ENCODE measurements around the gene TP53.

Gene TP53

DNA sequence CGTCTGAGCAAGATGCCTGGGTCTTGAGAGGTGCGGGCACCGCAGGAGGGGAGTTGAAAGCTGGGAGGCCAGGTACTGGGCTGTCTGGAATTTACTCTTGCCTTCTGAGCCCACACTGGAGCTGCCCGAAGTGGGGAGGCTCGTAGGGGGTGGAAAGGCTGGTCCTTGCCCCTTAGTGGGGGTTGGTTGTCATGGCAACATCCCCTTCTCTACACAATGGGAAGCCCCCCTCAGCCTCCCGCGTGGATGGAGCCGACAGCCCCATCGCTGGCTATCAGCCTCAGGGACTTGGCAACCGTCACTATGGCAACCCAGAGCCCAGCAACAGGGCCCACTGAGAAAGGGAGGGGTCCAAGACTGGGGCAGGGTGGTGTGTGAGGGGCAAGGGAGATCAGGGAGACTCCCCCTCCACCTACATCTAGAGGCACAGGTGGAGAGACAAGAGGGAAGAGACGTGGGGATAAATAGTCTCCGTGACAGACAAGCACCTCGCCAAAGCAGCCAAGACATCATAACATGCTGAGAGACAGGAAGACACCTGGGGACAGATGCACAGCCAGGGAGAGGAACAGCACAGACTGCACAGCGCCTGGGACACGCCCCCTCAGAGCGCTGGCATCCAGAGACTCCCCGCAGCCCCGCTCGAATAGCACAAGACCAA is 25.0 kb upstream of the TP53 start:
- TF ChIP-seq GATA3 (IDR thresholded peaks at IDR 0.05; ENCODE audit: low read depth, low read length), result no peak
- no peak for TF ChIP-seq GATA2 (IDR thresholded peaks at IDR 0.05; ENCODE audit: low read depth, low read length)

DNA sequence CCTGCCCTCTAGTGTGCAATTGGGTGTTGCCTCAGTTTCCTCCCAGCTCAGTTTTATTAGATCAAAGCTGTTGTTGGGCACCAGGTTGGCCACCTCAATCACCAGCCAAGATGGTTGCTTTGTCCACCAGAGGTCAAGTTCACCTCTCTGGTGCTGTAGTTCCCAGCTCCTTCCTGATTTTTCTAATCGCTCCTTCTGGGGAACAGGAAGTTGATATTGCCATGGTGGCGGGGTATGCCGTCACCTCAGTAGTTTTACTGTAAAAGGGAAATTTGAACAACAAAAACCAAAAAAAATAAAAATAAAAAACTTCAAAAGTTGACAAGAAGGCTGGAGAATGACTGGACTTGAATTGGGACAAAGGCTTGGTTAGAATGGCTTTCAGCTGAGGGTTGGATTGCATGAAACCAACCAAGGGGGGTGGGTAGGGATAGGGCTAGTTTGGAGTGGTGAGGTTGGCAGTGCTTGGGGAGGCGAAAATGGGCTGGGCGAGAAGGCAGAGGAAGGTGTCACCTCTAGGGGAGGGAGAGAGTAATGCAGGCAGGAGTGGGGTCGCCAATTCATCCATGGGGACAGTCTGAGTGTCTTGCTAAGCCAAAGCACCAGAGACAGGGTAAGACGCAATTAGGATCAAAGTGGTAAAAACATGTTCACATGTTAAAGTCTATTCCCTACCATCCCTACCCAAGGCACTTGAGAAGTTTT is 23.9 kb upstream of the TP53 start:
- no peak for TF ChIP-seq GATA3 (IDR thresholded peaks at IDR 0.05; ENCODE audit: low read depth, low read length)
- no peak for TF ChIP-seq GATA2 (IDR thresholded peaks at IDR 0.05; ENCODE audit: low read depth, low read length)

DNA sequence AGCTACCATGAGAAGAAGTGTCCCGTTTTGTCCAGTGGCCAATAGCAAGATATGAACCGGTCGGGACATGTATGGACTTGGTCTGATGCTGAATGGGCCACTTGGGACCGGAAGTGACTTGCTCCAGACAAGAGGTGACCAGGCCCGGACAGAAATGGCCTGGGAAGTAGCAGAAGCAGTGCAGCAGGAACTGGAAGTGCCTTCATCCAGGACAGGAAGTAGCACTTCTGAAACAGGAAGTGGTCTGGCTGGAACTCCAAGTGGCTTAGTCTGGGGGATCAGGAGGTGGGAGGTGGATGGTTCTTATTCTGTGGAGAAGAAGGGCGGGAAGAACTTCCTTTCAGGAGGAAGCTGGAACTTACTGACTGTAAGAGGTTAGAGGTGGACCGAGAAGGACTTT is 23.0 kb upstream of the TP53 start:
- no peak for TF ChIP-seq GATA3 (IDR thresholded peaks at IDR 0.05; ENCODE audit: low read depth, low read length)

DNA sequence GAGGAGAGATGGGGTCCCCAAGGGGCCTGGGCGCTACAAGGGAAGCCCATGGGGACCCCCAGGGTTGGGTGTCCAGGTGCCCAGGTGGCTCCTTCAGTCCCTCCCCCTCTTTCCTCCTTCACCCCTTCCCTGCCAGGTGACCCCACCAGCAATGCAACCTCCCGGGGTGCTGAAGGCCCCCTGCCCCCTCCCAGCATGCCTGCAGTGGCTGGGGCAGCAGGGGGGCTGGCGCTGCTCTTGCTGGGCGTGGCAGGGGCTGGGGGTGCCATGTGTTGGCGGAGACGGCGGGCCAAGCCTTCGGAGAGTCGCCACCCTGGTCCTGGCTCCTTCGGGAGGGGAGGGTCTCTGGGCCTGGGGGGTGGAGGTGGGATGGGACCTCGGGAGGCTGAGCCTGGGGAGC is 21.7 kb upstream of the TP53 start:
- no peak for TF ChIP-seq GATA3 (IDR thresholded peaks at IDR 0.05; ENCODE audit: low read depth, low read length)
- no peak for TF ChIP-seq GATA2 (IDR thresholded peaks at IDR 0.05; ENCODE audit: low read depth, low read length)

- TF ChIP-seq GATA2 (IDR thresholded peaks at IDR 0.05; ENCODE audit: low read depth, low read length) (no peak), GATA3 (IDR thresholded peaks at IDR 0.05; ENCODE audit: low read depth, low read length) (no peak)
Observed at GRCh38 chr17:7707858-7708750, 20.8 kb upstream of the TP53 start.

DNA sequence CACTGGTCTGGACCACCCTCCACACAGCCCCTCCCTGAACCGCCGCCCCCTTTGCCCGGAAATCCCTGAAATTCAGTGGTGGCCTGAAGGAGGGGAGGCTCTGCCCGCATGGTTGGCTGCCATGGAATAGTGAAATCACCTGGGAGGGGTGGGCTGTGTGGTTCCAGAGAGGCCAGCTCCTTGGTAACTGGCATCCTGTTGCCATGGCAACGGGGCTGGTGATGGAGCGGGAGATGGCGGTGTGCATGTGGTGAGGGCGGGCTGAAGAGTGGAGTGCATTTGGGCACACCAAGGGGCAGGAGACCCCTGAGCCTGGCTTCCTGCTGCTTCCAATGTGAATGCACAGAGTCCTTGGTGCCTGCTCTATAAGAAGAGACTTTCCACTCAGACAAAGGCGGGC is 20.2 kb upstream of the TP53 start:
- TF ChIP-seq GATA3 (IDR thresholded peaks at IDR 0.05; ENCODE audit: low read depth, low read length), result no peak
- TF ChIP-seq GATA2 (IDR thresholded peaks at IDR 0.05; ENCODE audit: low read depth, low read length), result peak; percentile 62; the same call in 1 of the 2 replicates

GRCh38 chr17:7706631-7707354 is 19.5 kb upstream of the TP53 start:
- TF ChIP-seq GATA2 (IDR thresholded peaks at IDR 0.05; ENCODE audit: low read depth, low read length), result no peak
- TF ChIP-seq GATA3 (IDR thresholded peaks at IDR 0.05; ENCODE audit: low read depth, low read length), result no peak

DNA sequence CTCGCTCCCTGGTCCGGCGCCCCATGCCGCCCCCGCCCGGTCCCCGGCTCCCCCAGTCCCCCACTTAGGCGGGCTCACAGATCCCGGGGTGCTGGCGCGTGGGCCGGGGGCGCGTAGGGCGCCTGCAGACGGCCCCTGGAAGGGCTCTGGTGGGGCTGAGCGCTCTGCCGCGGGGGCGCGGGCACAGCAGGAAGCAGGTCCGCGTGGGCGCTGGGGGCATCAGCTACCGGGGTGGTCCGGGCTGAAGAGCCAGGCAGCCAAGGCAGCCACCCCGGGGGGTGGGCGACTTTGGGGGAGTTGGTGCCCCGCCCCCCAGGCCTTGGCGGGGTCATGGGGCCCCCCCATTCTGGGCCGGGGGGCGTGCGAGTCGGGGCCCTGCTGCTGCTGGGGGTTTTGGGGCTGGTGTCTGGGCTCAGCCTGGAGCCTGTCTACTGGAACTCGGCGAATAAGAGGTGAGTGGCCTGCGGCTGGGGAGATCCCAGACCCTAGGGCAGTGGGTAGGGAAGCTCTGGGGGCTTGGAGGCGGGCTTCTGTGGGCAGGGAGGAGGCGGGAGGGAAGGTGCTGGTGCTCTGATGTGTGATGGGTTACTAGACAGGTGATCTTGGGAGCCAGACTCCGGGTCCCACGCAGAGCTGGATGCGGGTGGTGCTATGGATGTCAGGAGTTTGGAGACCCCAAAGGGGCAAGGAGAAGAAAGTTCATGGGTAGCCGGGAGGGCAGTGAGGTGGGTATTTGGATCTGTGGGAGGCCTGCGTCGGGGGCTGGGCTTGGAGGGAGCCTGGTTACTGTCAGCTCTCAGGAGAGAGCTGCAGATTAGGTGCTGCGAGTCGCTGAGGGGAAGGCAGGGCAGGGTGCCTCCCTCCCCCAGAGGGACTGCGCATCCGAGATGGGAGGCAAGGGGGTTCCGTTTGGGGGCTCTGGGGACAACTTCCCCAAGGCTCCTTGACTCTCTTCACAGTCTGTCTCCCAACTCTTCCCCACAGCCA is 18.3 kb upstream of the TP53 start:
- TF ChIP-seq GATA2 (IDR thresholded peaks at IDR 0.05; ENCODE audit: low read depth, low read length) (no peak), GATA3 (IDR thresholded peaks at IDR 0.05; ENCODE audit: low read depth, low read length) (no peak)

GRCh38 chr17:7704601-7705268 is 17.4 kb upstream of the TP53 start, which contains the start of gene EFNB3:
TSS of gene EFNB3 (plus strand) at chr17:7705202. CDS start at chr17:7705599, 397 bp downstream.
- TF ChIP-seq GATA2 (IDR thresholded peaks at IDR 0.05; ENCODE audit: low read depth, low read length) (no peak), GATA3 (IDR thresholded peaks at IDR 0.05; ENCODE audit: low read depth, low read length) (no peak)

- TF ChIP-seq GATA2 (IDR thresholded peaks at IDR 0.05; ENCODE audit: low read depth, low read length), result no peak
- no peak for TF ChIP-seq GATA3 (IDR thresholded peaks at IDR 0.05; ENCODE audit: low read depth, low read length)
Observed at GRCh38 chr17:7703584-7704479, 16.5 kb upstream of the TP53 start.

DNA sequence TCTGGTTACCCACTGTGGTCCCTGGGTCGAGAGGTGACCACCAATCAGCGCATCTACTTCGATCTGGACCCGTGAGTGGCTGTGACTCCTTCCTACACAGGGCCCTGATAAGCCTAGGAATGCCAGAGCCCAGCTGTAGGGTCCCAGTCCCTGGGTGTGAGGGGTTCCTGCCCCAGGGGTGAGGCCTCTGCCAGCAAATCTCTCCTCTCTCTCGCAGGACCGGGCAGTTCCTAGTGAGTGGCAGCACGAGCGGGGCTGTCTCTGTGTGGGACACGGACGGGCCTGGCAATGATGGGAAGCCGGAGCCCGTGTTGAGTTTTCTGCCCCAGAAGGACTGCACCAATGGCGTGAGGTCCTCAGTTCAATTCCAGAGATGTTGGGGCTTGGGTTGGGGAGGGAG is 15.5 kb upstream of the TP53 start:
- TF ChIP-seq GATA2 (IDR thresholded peaks at IDR 0.05; ENCODE audit: low read depth, low read length), result no peak
- no peak for TF ChIP-seq GATA3 (IDR thresholded peaks at IDR 0.05; ENCODE audit: low read depth, low read length)
